Measurements from ENCODE around the gene SMG6.
A peak's percentile ranks its signal among the peaks of the same experiment; 100 is the strongest.

Gene SMG6

GRCh38 chr17:2028234-2028614 lies 275.4 kb downstream of the SMG6 start:
- peaks cover 0 to 58% (median 49%) of the 10 kb centered on the region in 4 donors for H3K4me1 ChIP-seq
- H3K36me3 ChIP-seq = peaks cover 0 to under 1% (median under 1%) of the 10 kb centered on the region in 3 donors
- intact Hi-C loops (cut with DNase I; ENCODE audit: low total_unique reads) = loop anchor here (5.0 kb wide), 1 partner anchor 116 kb away; no protein-coding TSS in a partner anchor
- H3K9me3 ChIP-seq = no peaks in the 10 kb centered on the region
- H3K27ac ChIP-seq = no peak overlapping the region
- H3K27me3 ChIP-seq = peaks cover 0 to 63% of the 10 kb centered on the region in 2 donors
- TF ChIP-seq, protein P1, sequence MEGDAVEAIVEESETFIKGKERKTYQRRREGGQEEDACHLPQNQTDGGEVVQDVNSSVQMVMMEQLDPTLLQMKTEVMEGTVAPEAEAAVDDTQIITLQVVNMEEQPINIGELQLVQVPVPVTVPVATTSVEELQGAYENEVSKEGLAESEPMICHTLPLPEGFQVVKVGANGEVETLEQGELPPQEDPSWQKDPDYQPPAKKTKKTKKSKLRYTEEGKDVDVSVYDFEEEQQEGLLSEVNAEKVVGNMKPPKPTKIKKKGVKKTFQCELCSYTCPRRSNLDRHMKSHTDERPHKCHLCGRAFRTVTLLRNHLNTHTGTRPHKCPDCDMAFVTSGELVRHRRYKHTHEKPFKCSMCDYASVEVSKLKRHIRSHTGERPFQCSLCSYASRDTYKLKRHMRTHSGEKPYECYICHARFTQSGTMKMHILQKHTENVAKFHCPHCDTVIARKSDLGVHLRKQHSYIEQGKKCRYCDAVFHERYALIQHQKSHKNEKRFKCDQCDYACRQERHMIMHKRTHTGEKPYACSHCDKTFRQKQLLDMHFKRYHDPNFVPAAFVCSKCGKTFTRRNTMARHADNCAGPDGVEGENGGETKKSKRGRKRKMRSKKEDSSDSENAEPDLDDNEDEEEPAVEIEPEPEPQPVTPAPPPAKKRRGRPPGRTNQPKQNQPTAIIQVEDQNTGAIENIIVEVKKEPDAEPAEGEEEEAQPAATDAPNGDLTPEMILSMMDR (IDR thresholded peaks at IDR 0.05) = no peak
- no peak overlapping the region for H3K4me3 ChIP-seq
- no peak for DNase-seq

- TF ChIP-seq, protein P1 (IDR thresholded peaks at IDR 0.05) = no peak
- Histone ChIP-seq H3K27ac (no peak overlapping the region), H3K4me1 (peaks cover 0 to 61% (median 49%) of the 10 kb centered on the region in 4 donors), H3K27me3 (peaks cover 0 to 69% of the 10 kb centered on the region in 2 donors), H3K36me3 (no peaks in the 10 kb centered on the region), H3K4me3 (no peak overlapping the region), H3K9me3 (no peaks in the 10 kb centered on the region)
- DNase-seq = no peak
- intact Hi-C loops (cut with DNase I; ENCODE audit: low total_unique reads) = loop anchor here (5.0 kb wide), 1 partner anchor 115 kb away; no protein-coding TSS in a partner anchor
Measured at GRCh38 chr17:2027528-2028233, 275.9 kb downstream of the SMG6 start.

DNA sequence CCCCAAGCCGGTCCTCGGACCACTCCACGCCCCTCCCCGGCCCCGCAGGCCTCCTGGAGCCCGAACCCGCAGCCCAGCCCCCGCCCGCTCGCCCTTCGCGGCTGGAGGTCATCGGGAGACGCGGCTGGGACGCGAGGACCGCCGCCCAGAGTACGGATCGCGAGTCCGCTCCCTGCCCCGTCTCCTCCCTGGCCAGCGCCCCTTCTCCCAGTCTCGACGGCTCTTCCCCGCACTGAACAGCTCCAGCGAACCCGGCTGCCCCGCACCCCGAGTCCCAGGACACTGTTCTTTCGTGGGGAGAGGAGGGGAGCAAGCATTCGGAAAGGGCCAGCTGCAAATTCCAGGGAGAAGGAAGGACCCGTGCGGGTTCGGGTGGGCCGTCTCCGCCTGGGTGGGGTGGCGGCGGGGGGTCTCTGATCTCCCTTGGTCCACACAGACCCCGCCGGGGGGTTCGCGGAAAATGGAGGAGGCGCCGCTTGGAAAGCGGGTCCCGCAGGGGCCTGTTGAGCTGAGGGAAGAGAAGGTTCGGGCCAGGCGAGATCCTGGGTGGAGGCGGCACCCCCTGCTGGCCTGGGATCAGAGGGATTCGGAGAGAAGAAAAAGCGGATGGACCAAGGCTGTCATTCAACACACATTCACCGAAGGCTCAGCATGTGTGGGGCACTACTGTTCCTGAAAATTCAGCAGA lies 277.8 kb downstream of the SMG6 start:
- Histone ChIP-seq H3K4me3 (peak overlapping the region; percentile 50 to 67), H3K27ac (no peak overlapping the region), H3K27me3 (peaks cover 0 to 71% of the 10 kb centered on the region in 2 donors), H3K36me3 (no peaks in the 10 kb centered on the region), H3K4me1 (peaks cover 0 to 47% (median 37%) of the 10 kb centered on the region in 4 donors), H3K9me3 (no peaks in the 10 kb centered on the region)
- peak; percentile 68 to 82 for DNase-seq
- intact Hi-C loops (cut with DNase I; ENCODE audit: low total_unique reads) = loop anchor here (5.0 kb wide), 1 partner anchor 113 kb away; no protein-coding TSS in a partner anchor
- TF ChIP-seq, protein P1 (IDR thresholded peaks at IDR 0.05) = peak; percentile 64 to 66

GRCh38 chr17:2025220-2025621 lies 278.4 kb downstream of the SMG6 start, which contains the start of gene RTN4RL1:
TSS of gene RTN4RL1 (minus strand) at chr17:2025334. CDS start at chr17:2024865, 469 bp downstream.
- intact Hi-C loops (cut with DNase I; ENCODE audit: low total_unique reads) = loop anchor here (5.0 kb wide), 1 partner anchor 113 kb away; no protein-coding TSS in a partner anchor
- Histone ChIP-seq H3K27ac (no peak within 1 kb of the TSS), H3K27me3 (peaks cover 0 to 71% of the 10 kb centered on the region in 2 donors), H3K4me3 (peak within 1 kb of the TSS; percentile 50 to 67), H3K9me3 (no peaks in the 10 kb centered on the region), H3K4me1 (peaks cover 0 to 44% (median 35%) of the 10 kb centered on the region in 4 donors), H3K36me3 (no peaks in the 10 kb centered on the region)
- peak; percentile 68 to 81 for DNase-seq
- TF ChIP-seq, protein P1 (IDR thresholded peaks at IDR 0.05) = no peak

DNA sequence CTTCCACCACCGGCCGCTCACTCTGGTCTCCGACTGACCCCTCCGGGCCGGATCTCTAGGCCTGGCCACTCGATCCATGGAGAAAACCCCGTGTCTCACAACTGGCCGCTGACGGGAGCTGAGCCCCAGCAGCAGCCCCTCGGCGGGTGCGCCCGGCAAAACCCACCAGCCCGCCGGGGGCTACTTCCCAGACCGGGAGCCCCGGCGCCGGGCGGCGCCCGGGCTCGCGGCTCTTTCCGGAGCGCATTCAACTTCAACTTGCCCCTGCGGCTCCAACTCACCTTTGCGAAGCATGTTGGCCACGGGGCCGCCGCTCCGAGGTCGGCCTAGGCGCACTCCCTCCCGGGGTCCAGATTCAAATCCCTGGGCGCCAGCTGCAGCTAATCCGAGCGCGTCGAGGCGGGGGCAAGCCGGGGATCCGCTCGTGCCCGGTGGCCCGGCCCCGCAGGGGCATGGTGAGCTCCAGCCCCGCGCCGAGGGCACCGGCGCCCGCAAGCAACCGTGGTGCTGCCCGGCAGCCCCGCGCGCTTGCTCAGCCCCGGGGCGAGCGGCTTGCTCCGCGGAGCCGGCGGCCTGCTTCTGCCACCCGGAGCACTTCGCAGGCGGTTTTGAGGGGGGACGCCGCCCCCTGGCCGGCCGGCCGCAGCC lies 278.9 kb downstream of the SMG6 start:
- DNase-seq = no peak
- H3K9me3 ChIP-seq = no peaks in the 10 kb centered on the region
- H3K27ac ChIP-seq = no peak overlapping the region
- intact Hi-C loops (cut with DNase I; ENCODE audit: low total_unique reads) = loop anchor here (5.0 kb wide), 1 partner anchor 112 kb away; no protein-coding TSS in a partner anchor
- no peaks in the 10 kb centered on the region for H3K36me3 ChIP-seq
- H3K4me1 ChIP-seq = peaks cover 0 to 42% (median 34%) of the 10 kb centered on the region in 4 donors
- peaks cover 0 to 70% of the 10 kb centered on the region in 2 donors for H3K27me3 ChIP-seq
- TF ChIP-seq, protein P1 (IDR thresholded peaks at IDR 0.05) = no peak
- peak overlapping the region; percentile 50 to 67 for H3K4me3 ChIP-seq
